ENCODE data around the gene OSBPL1A. TPM values are rescaled to one million over a fixed set of nuclear protein-coding genes. Genes with fewer than 3 reads are reported as not detected.

The OSBPL1A gene
- total RNA-seq, 1 donor from 2014 or later, result 82.8 TPM

DNA sequence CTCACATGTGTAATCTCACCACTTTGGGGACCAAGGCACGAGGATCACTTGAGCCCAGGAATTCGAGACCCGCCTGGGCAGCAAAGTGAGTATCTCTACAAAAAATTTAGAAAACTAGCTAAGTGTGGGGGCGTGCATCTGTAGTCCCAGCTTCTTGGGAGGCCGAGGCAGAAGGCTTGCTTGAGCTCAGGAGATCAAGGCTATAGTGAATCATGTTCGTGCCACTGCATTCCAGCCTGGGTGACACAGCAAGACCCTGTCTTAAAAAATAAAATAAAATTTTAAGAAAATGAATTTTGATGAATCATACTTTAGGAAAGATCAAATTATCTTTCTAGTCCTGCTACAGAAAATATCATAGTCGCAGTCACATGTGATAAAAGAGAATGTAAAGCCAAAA is 211.8 kb downstream of the OSBPL1A start:
- Histone ChIP-seq H3K27ac (replicated peaks) (no peak overlapping the region), H3K36me3 (peaks cover 12% of the 10 kb centered on the region), H3K27me3 (ENCODE audit: low read depth) (no peaks in the 10 kb centered on the region), H3K4me3 (no peak overlapping the region), H3K4me1 (peaks cover 39% of the 10 kb centered on the region), H3K9me3 (replicated peaks) (no peaks in the 10 kb centered on the region)
- TF ChIP-seq, protein P1, sequence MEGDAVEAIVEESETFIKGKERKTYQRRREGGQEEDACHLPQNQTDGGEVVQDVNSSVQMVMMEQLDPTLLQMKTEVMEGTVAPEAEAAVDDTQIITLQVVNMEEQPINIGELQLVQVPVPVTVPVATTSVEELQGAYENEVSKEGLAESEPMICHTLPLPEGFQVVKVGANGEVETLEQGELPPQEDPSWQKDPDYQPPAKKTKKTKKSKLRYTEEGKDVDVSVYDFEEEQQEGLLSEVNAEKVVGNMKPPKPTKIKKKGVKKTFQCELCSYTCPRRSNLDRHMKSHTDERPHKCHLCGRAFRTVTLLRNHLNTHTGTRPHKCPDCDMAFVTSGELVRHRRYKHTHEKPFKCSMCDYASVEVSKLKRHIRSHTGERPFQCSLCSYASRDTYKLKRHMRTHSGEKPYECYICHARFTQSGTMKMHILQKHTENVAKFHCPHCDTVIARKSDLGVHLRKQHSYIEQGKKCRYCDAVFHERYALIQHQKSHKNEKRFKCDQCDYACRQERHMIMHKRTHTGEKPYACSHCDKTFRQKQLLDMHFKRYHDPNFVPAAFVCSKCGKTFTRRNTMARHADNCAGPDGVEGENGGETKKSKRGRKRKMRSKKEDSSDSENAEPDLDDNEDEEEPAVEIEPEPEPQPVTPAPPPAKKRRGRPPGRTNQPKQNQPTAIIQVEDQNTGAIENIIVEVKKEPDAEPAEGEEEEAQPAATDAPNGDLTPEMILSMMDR (IDR thresholded peaks at IDR 0.05; ENCODE audit: borderline replicate concordance), result no peak
- DNase-seq, result no peak
- intact Hi-C loops (cut with micrococcal nuclease), result no loop called here

DNA sequence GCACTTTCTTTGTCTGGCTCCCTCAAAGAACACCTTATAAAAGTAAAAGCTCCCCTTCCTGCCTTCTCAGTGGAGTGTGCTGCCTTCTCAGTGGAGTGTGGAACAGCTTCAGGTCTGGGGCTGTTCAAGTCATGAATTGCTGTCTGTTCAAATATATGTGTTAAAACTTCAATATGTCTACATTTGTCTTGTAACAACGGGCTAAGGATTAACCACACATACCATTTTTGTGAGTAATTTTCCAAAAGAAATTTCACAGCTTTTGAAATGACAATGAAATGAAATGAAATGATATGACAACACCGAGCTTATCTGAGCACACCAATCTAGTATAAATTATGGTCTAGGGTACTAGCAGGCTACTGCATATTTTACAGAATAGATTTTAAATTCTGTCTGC is 215.8 kb downstream of the OSBPL1A start:
- H3K4me3 ChIP-seq, result no peak overlapping the region
- H3K4me1 ChIP-seq, result peaks cover 9% of the 10 kb centered on the region
- TF ChIP-seq, protein P1 (IDR thresholded peaks at IDR 0.05; ENCODE audit: borderline replicate concordance), result no peak
- DNase-seq, result no peak
- H3K9me3 ChIP-seq (replicated peaks), result no peaks in the 10 kb centered on the region
- H3K27me3 ChIP-seq (ENCODE audit: low read depth), result no peaks in the 10 kb centered on the region
- peaks cover 36% of the 10 kb centered on the region for H3K36me3 ChIP-seq
- no peak overlapping the region for H3K27ac ChIP-seq (replicated peaks)
- intact Hi-C loops (cut with micrococcal nuclease), result no loop called here

- DNase-seq, result no peak
- Histone ChIP-seq H3K27me3 (ENCODE audit: low read depth) (no peaks in the 10 kb centered on the region), H3K36me3 (peaks cover 34% of the 10 kb centered on the region), H3K9me3 (replicated peaks) (no peaks in the 10 kb centered on the region), H3K4me1 (peaks cover 12% of the 10 kb centered on the region), H3K4me3 (no peak overlapping the region), H3K27ac (replicated peaks) (no peak overlapping the region)
- TF ChIP-seq, protein P1 (IDR thresholded peaks at IDR 0.05; ENCODE audit: borderline replicate concordance), result no peak
- intact Hi-C loops (cut with micrococcal nuclease), result no loop called here
Measured at GRCh38 chr18:24180048-24180447, 217.6 kb downstream of the OSBPL1A start.

DNA sequence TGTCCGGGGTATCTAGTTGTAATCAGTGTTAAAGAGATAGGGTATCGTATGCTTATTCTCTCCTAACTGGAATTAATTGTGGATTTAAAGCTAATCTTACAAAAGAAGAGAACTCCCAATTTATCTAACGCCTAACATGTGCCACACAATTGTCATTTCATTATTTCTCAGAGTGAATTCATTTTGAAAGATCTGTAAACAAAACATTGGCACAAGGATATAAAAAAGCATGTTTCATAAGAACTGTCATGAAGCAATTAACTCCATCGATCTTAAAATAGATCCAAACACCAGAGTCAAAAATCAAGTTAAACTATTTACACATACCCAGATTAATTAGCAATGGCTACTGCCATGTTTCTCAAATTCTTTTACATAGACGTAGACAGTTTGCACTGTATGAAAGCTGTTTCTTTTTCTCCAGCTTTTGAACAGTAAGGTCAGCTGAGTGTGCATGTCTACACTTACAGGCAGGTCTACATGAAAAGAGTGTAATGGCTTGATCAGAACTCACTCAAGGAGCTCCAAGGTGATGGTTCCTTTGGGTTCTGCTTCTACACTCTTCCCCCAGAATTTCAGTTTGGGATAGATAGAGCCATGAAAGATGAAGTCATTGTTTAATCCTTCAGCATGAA is 220.0 kb downstream of the OSBPL1A start:
- Histone ChIP-seq H3K4me3 (no peak overlapping the region), H3K27me3 (ENCODE audit: low read depth) (no peaks in the 10 kb centered on the region), H3K27ac (replicated peaks) (no peak overlapping the region), H3K36me3 (peaks cover 47% of the 10 kb centered on the region), H3K4me1 (peaks cover 12% of the 10 kb centered on the region), H3K9me3 (replicated peaks) (no peaks in the 10 kb centered on the region)
- no peak for DNase-seq
- TF ChIP-seq, protein P1 (IDR thresholded peaks at IDR 0.05; ENCODE audit: borderline replicate concordance), result no peak
- intact Hi-C loops (cut with micrococcal nuclease), result no loop called here

GRCh38 chr18:24176727-24177416 is 220.8 kb downstream of the OSBPL1A start:
- intact Hi-C loops (cut with micrococcal nuclease), result no loop called here
- H3K27ac ChIP-seq (replicated peaks), result no peak overlapping the region
- TF ChIP-seq, protein P1 (IDR thresholded peaks at IDR 0.05; ENCODE audit: borderline replicate concordance), result peak; percentile 87
- no peaks in the 10 kb centered on the region for H3K9me3 ChIP-seq (replicated peaks)
- H3K4me1 ChIP-seq, result peaks cover 12% of the 10 kb centered on the region
- H3K36me3 ChIP-seq, result peaks cover 47% of the 10 kb centered on the region
- H3K4me3 ChIP-seq, result no peak overlapping the region
- H3K27me3 ChIP-seq (ENCODE audit: low read depth), result no peaks in the 10 kb centered on the region
- DNase-seq, result peak; percentile 42
